Measurements from ENCODE around the gene H6PD.

The H6PD gene

DNA sequence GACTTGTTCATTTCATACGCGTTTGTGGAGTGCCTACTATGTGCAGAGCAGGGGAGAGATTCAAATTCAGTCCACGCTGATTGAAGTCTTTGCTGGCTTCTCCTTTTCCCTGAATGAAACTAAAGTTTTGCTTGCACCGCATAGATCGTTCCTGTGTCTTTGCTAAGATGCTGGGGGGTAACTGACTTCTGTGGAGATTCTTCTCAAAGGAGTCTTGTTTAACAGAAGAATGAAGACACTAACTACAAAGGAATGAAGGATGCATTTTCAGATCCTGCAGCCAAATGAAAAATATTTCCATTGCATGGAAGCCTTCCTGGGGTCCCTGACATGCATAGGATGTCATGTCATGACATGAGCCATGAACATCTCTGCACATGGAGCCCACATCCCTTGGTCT is 26.9 kb upstream of the H6PD start:
- Histone ChIP-seq H3K9ac (ENCODE audit: low read length) (no peak overlapping the region), H3K9me3 (ENCODE audit: insufficient read depth, low read length) (no peaks in the 10 kb centered on the region), H3K36me3 (ENCODE audit: low read length) (no peaks in the 10 kb centered on the region), H4K20me1 (ENCODE audit: low read depth, low read length) (no peaks in the 10 kb centered on the region), H2AFZ (ENCODE audit: low read depth, low read length, severe bottlenecking) (no peak overlapping the region), H3K4me3 (ENCODE audit: insufficient read depth, low read length, poor library complexity, severe bottlenecking) (no peak overlapping the region), H3K27ac (ENCODE audit: low read depth, low read length) (no peak overlapping the region), H3F3A (ENCODE audit: insufficient read depth) (no peaks in the 10 kb centered on the region), H3K9me2 (replicated peaks; ENCODE audit: insufficient read depth, low read length) (no peaks in the 10 kb centered on the region), H3K4me2 (ENCODE audit: low read depth, low read length, poor library complexity, severe bottlenecking) (no peak overlapping the region), H3K27me3 (ENCODE audit: low read length) (0 out of 2 replicates have a peak, but pooled peaks cover 4% of the 10 kb centered on the region), H3K79me2 (ENCODE audit: insufficient read depth, low read length) (no peaks in the 10 kb centered on the region)
- TF ChIP-seq EZH2phosphoT487 (conservative IDR thresholded peaks at IDR 0.05; ENCODE audit: low read length): no peak
- TF ChIP-seq, protein P1, sequence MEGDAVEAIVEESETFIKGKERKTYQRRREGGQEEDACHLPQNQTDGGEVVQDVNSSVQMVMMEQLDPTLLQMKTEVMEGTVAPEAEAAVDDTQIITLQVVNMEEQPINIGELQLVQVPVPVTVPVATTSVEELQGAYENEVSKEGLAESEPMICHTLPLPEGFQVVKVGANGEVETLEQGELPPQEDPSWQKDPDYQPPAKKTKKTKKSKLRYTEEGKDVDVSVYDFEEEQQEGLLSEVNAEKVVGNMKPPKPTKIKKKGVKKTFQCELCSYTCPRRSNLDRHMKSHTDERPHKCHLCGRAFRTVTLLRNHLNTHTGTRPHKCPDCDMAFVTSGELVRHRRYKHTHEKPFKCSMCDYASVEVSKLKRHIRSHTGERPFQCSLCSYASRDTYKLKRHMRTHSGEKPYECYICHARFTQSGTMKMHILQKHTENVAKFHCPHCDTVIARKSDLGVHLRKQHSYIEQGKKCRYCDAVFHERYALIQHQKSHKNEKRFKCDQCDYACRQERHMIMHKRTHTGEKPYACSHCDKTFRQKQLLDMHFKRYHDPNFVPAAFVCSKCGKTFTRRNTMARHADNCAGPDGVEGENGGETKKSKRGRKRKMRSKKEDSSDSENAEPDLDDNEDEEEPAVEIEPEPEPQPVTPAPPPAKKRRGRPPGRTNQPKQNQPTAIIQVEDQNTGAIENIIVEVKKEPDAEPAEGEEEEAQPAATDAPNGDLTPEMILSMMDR (IDR thresholded peaks at IDR 0.05; ENCODE audit: insufficient read depth, low read length, poor library complexity, severe bottlenecking): no peak

GRCh38 chr1:9211291-9211811 is 23.2 kb upstream of the H6PD start:
- Histone ChIP-seq H3K9me3 (ENCODE audit: insufficient read depth, low read length) (no peaks in the 10 kb centered on the region), H3K79me2 (ENCODE audit: insufficient read depth, low read length) (no peaks in the 10 kb centered on the region), H3K36me3 (ENCODE audit: low read length) (no peaks in the 10 kb centered on the region), H3K27me3 (ENCODE audit: low read length) (0 out of 2 replicates have a peak, but pooled peaks cover 4% of the 10 kb centered on the region), H4K20me1 (ENCODE audit: low read depth, low read length) (no peaks in the 10 kb centered on the region), H3K9ac (ENCODE audit: low read length) (no peak overlapping the region), H3K4me2 (ENCODE audit: low read depth, low read length, poor library complexity, severe bottlenecking) (no peak overlapping the region), H3F3A (ENCODE audit: insufficient read depth) (no peaks in the 10 kb centered on the region), H3K27ac (ENCODE audit: low read depth, low read length) (no peak overlapping the region), H2AFZ (ENCODE audit: low read depth, low read length, severe bottlenecking) (no peak overlapping the region), H3K4me3 (ENCODE audit: insufficient read depth, low read length, poor library complexity, severe bottlenecking) (no peak overlapping the region), H3K9me2 (replicated peaks; ENCODE audit: insufficient read depth, low read length) (no peaks in the 10 kb centered on the region)
- TF ChIP-seq, protein P1 (IDR thresholded peaks at IDR 0.05; ENCODE audit: insufficient read depth, low read length, poor library complexity, severe bottlenecking): no peak
- no peak for TF ChIP-seq EZH2phosphoT487 (conservative IDR thresholded peaks at IDR 0.05; ENCODE audit: low read length)

DNA sequence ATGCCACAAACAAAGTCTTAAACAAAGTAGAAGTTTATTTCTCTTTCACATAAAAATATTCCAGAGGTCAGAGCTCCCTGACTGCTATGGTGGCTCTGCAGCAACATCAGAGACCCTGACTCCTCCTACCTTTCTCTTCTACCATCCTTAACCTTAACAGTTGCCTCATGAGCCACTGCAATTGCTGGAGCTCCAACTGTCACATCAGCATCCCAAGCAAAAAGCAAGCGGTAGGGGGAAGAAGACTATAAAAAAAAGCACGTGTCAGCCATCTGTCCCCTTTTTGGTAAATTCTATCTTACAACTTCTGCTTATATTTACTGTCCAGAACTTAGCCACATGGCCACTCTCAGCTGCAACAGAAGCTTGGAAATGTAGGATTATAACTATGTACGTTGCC is 21.8 kb upstream of the H6PD start:
- Histone ChIP-seq H3K9me3 (ENCODE audit: insufficient read depth, low read length) (no peaks in the 10 kb centered on the region), H3K9me2 (replicated peaks; ENCODE audit: insufficient read depth, low read length) (no peaks in the 10 kb centered on the region), H2AFZ (ENCODE audit: low read depth, low read length, severe bottlenecking) (no peak overlapping the region), H3K9ac (ENCODE audit: low read length) (no peak overlapping the region), H3K4me2 (ENCODE audit: low read depth, low read length, poor library complexity, severe bottlenecking) (no peak overlapping the region), H3K27me3 (ENCODE audit: low read length) (0 out of 2 replicates have a peak, but pooled peaks cover under 1% of the 10 kb centered on the region), H3F3A (ENCODE audit: insufficient read depth) (no peaks in the 10 kb centered on the region), H3K36me3 (ENCODE audit: low read length) (no peaks in the 10 kb centered on the region), H3K79me2 (ENCODE audit: insufficient read depth, low read length) (no peaks in the 10 kb centered on the region), H4K20me1 (ENCODE audit: low read depth, low read length) (no peaks in the 10 kb centered on the region), H3K27ac (ENCODE audit: low read depth, low read length) (no peak overlapping the region), H3K4me3 (ENCODE audit: insufficient read depth, low read length, poor library complexity, severe bottlenecking) (no peak overlapping the region)
- TF ChIP-seq EZH2phosphoT487 (conservative IDR thresholded peaks at IDR 0.05; ENCODE audit: low read length): no peak
- TF ChIP-seq, protein P1 (IDR thresholded peaks at IDR 0.05; ENCODE audit: insufficient read depth, low read length, poor library complexity, severe bottlenecking): no peak
